PC-3 (cell line): ENCODE results near the gene S100A5. TPM values are rescaled to one million over a fixed set of nuclear protein-coding genes. Genes with fewer than 3 reads are reported as not detected.
"Not testable (repeated sequence)": the region's sequence is repeated elsewhere in the genome, so short reads cannot be mapped to it uniquely, and the experiment has no call there.

Experiments used
- ATAC-seq: fragments of 200-7000 bp; cut with Tn5 transposase; 2 replicates; pipeline ENCODE4 v1.9.1; 2020; ENCODE audit warnings: mild to moderate bottlenecking, moderate library complexity
- BruUV-seq: library from RNA; stranded (reverse); fragments of 400-500 nt; replicated peaks from 2 replicates; lab custom pipeline; 2021; lab: Mats Ljungman, UMichigan
- CTCF ChIA-PET: fragments of 300-600 bp; sonication (Branson Sonifier 250); formaldehyde crosslinking; loops from one replicate; lab custom pipeline; 2022; ENCODE audit warnings: antibody characterized with exemption; lab: Charles Lee
- POLR2A ChIA-PET: fragments of 300-600 bp; sonication (Branson Sonifier 250); formaldehyde crosslinking; loops from one replicate; lab custom pipeline; 2022; ENCODE audit warnings: antibody characterized with exemption; ENCODE audit not compliant: unreplicated experiment; lab: Charles Lee
- DNase-seq: peaks from one replicate; pipeline ENCODE4 v3.0.0-alpha.2; 2015
- H2AFZ ChIP-seq: fragments of 300-600 bp; sonication (generic); 2 replicates; pipeline ENCODE4 v1.6.0; 2016; ENCODE audit warnings: antibody characterized with exemption, low read length
- H3F3A ChIP-seq: fragments of 300-600 bp; sonication (generic); one replicate; pipeline ENCODE4 v1.6.0; 2017; ENCODE audit warnings: antibody characterized with exemption, low read length, control low read depth, mild to moderate bottlenecking; ENCODE audit not compliant: unreplicated experiment
- H3K27ac ChIP-seq: fragments of 300-600 bp; sonication (generic); 2 replicates; pipeline ENCODE4 v1.5.1; 2016; ENCODE audit warnings: mild to moderate bottlenecking, low read length
- H3K27me3 ChIP-seq: fragments of 300-600 bp; sonication (generic); 2 replicates; pipeline ENCODE4 v1.6.1; 2016; ENCODE audit warnings: low read length, mixed read lengths
- H3K36me3 ChIP-seq: fragments of 300-600 bp; sonication (generic); 2 replicates; pipeline ENCODE4 v1.6.1; 2016; ENCODE audit warnings: low read depth, mixed run types, low read length, mixed read lengths
- H3K4me1 ChIP-seq: fragments of 300-600 bp; sonication (generic); 2 replicates; pipeline ENCODE4 v1.5.1; 2016; ENCODE audit warnings: low read length; ENCODE audit not compliant: insufficient read depth
- H3K4me2 ChIP-seq: fragments of 300-600 bp; sonication (generic); 2 replicates; pipeline ENCODE4 v1.6.0; 2016; ENCODE audit warnings: low read length
- H3K4me3 ChIP-seq: fragments of 300-600 bp; sonication (generic); 2 replicates; pipeline ENCODE4 v1.5.1; 2016; ENCODE audit warnings: mild to moderate bottlenecking, low read length, mixed read lengths
- H3K79me2 ChIP-seq: fragments of 300-600 bp; sonication (generic); 2 replicates; pipeline ENCODE4 v1.6.1; 2017; ENCODE audit warnings: low read length, mixed read lengths
- H3K9ac ChIP-seq: fragments of 300-600 bp; sonication (generic); 2 replicates; pipeline ENCODE4 v1.6.0; 2016; ENCODE audit warnings: mild to moderate bottlenecking, low read length
- H3K9me2 ChIP-seq: fragments of 300-600 bp; sonication (generic); replicated peaks from 2 replicates; pipeline ENCODE4 v1.6.1; 2016; ENCODE audit warnings: mixed run types, low read length, mixed read lengths
- H3K9me3 ChIP-seq: fragments of 300-600 bp; sonication (generic); 2 replicates; pipeline ENCODE4 v1.6.1; 2016; ENCODE audit warnings: low read length, mixed read lengths
- H4K20me1 ChIP-seq: fragments of 300-600 bp; sonication (generic); 2 replicates; pipeline ENCODE4 v1.6.1; 2016; ENCODE audit warnings: low read length, mixed read lengths
- EZH2 ChIP-seq: fragments of 300-600 bp; sonication (generic); IDR thresholded peaks from one replicate; pipeline ENCODE4 v1.6.1; 2017; ENCODE audit warnings: antibody characterized with exemption, mild to moderate bottlenecking, low read length; ENCODE audit not compliant: unreplicated experiment
- EZH2phosphoT487 ChIP-seq: fragments of 300-600 bp; sonication (generic); IDR thresholded peaks from 2 replicates; pipeline ENCODE4 v1.6.1; 2018; ENCODE audit warnings: mild to moderate bottlenecking, antibody characterized with exemption, low read length, borderline replicate concordance
- intact Hi-C: fragments of 100-400 bp; cut with micrococcal nuclease; formaldehyde crosslinking; loops from 2 replicates; pipeline ENCODE4 v1.9.0; 2023
- total RNA-seq: library from RNA; depleted of rRNA; stranded (reverse); fragments of >200 nt; gene quantifications from 2 replicates; pipeline ENCODE4 v1.2.3, GENCODE V29; 2014
- TF ChIP-seq, protein P1 (sequence below): fragments of 300-600 bp; sonication (generic); conservative IDR thresholded peaks from 2 replicates; pipeline ENCODE4 v1.5.1; 2017; ENCODE audit warnings: antibody characterized with exemption, low read depth, mild to moderate bottlenecking, low read length

S100A5 gene
- total RNA-seq, 1 experiment from 2014 or later, result 6.3 TPM

DNA sequence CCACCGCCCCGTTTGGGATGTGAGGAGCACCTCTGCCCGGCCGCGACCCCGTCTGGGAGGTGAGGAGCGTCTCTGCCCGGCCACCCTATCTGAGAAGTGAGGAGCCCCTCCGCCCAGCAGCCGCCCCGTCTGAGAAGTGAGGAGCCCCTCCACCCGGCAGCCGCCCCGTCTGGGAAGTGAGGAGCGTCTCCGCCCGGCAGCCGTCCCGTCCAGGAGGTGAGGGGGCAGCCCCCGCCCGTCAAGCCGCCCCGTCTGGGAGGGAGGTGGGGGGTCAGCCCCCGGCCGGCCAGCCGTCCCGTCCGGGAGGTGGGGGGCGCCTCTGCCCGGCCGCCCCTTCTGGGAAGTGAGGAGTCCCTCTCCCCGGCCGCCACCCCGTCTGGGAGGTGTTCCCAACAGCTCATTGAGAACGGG, 34.4 kb upstream of the S100A5 start:
- H3K27ac ChIP-seq, H3K9me2 ChIP-seq, BruUV-seq, H3K9ac ChIP-seq, H3K4me2 ChIP-seq, H3K79me2 ChIP-seq, POLR2A ChIA-PET, H4K20me1 ChIP-seq, H3K9me3 ChIP-seq, intact Hi-C loops, H3K36me3 ChIP-seq, DNase-seq, H2AFZ ChIP-seq, ATAC-seq, CTCF ChIA-PET, H3F3A ChIP-seq, H3K27me3 ChIP-seq, H3K4me3 ChIP-seq: not testable (repeated sequence)
- peaks cover 24% of the 10 kb centered on the region for H3K4me1 ChIP-seq

DNA sequence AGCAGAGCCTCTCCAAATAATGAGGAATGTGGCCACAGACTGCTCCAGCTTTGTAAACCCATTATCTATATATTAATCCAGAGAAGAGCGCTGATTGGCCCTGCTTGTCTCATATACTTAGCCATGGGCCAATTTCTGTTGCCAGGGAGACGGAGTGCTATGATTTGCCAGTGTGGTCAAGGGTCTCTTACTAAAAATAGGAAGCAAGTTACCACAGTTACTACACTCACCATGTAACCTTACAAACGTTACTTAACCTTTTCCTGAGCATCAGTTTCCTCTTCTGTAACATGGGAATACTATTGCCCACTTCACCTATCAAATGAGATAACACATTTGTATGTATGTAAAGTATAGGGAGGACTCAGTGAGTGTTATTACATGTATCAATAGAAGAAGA, 32.6 kb upstream of the S100A5 start:
- POLR2A ChIA-PET, result interaction anchor here (1.0 to 1.3 kb wide), 3 partner anchors 37 to 61 kb away, joined by 4 to 8 read pairs (median 7); partner anchors contain the start of genes CHTOP, S100A13 and S100A6
- no peaks in the 10 kb centered on the region for H3K9me3 ChIP-seq
- CTCF ChIA-PET, result interaction anchor here (0.6 to 2.0 kb wide), 8 partner anchors 25 to 101 kb away, joined by 5 to 25 read pairs (median 12); partner anchors contain the start of genes CHTOP, S100A13 and S100A16
- peak overlapping the region; percentile 26 for H3K9ac ChIP-seq
- intact Hi-C loops, result loop anchor here (2.0 kb wide), 2 partner anchors 35 to 175 kb away; no protein-coding TSS in a partner anchor
- peak overlapping the region; percentile 76 for H3K27ac ChIP-seq
- no peaks in the 10 kb centered on the region for H3K79me2 ChIP-seq
- H4K20me1 ChIP-seq, result no peaks in the 10 kb centered on the region
- TF ChIP-seq EZH2phosphoT487 (no peak), EZH2 (no peak)
- TF ChIP-seq, protein P1, sequence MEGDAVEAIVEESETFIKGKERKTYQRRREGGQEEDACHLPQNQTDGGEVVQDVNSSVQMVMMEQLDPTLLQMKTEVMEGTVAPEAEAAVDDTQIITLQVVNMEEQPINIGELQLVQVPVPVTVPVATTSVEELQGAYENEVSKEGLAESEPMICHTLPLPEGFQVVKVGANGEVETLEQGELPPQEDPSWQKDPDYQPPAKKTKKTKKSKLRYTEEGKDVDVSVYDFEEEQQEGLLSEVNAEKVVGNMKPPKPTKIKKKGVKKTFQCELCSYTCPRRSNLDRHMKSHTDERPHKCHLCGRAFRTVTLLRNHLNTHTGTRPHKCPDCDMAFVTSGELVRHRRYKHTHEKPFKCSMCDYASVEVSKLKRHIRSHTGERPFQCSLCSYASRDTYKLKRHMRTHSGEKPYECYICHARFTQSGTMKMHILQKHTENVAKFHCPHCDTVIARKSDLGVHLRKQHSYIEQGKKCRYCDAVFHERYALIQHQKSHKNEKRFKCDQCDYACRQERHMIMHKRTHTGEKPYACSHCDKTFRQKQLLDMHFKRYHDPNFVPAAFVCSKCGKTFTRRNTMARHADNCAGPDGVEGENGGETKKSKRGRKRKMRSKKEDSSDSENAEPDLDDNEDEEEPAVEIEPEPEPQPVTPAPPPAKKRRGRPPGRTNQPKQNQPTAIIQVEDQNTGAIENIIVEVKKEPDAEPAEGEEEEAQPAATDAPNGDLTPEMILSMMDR, result no peak
- H3K27me3 ChIP-seq, result no peaks in the 10 kb centered on the region
- H3F3A ChIP-seq, result no peaks in the 10 kb centered on the region
- no peak overlapping the region for H3K4me3 ChIP-seq
- peaks cover 35% of the 10 kb centered on the region for H3K4me1 ChIP-seq
- no peaks in the 10 kb centered on the region for H3K9me2 ChIP-seq
- no peak for DNase-seq
- ATAC-seq, result no peak
- no peak overlapping the region for H2AFZ ChIP-seq
- peak overlapping the region; percentile 48 for H3K4me2 ChIP-seq
- no peaks in the 10 kb centered on the region for H3K36me3 ChIP-seq
- BruUV-seq, result no TSS peak

DNA sequence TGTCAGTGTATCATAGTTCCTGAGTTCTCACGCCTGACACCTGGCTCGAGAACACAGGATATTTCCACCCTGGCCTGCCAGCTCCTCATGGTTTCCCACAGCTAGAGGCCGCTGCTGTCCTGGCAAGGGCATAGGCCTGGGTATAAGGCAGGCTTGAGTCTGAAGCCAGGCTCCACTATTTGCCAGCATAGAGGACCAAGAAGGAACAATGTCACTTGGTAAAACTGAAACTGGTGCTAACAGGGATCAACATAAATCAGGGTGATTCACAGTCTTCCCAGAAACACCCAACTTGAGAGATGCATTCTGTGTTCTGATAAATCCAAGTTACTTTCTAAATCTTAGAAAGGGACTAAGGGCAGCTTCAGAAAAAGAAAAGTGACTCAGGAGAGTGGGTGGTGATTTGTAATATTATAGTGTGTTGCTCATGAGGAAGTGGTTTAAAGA, 31.9 kb upstream of the S100A5 start:
- 0 out of 2 replicates have a peak overlapping the region, but pooled peaks have one; percentile 0 for H3K4me3 ChIP-seq
- DNase-seq (peak; percentile 94), ATAC-seq (peak; percentile 67)
- H3K9me2 ChIP-seq, result no peaks in the 10 kb centered on the region
- H3K4me2 ChIP-seq, result peak overlapping the region; percentile 48
- no peaks in the 10 kb centered on the region for H3K36me3 ChIP-seq
- H3K27me3 ChIP-seq, result no peaks in the 10 kb centered on the region
- ChIA-PET CTCF (interaction anchor here (0.6 to 2.0 kb wide), 14 partner anchors 26 to 204 kb away, joined by 3 to 25 read pairs (median 6); partner anchors contain the start of genes CHTOP, S100A13, S100A14 and S100A16), POLR2A (interaction anchor here (0.5 to 1.3 kb wide), 6 partner anchors 37 to 96 kb away, joined by 3 to 8 read pairs (median 4); partner anchors contain the start of genes CHTOP, S100A13, S100A14 and S100A16)
- H2AFZ ChIP-seq, result peak overlapping the region; percentile 8
- intact Hi-C loops, result loop anchor here (1.0 to 2.0 kb wide), 4 partner anchors 36 to 176 kb away; no protein-coding TSS in a partner anchor
- peaks cover 39% of the 10 kb centered on the region for H3K4me1 ChIP-seq
- H3K79me2 ChIP-seq, result no peaks in the 10 kb centered on the region
- no peaks in the 10 kb centered on the region for H3F3A ChIP-seq
- peak overlapping the region; percentile 76 for H3K27ac ChIP-seq
- no TSS peak for BruUV-seq
- H3K9me3 ChIP-seq, result no peaks in the 10 kb centered on the region
- H4K20me1 ChIP-seq, result no peaks in the 10 kb centered on the region
- peak overlapping the region; percentile 26 for H3K9ac ChIP-seq
- TF ChIP-seq EZH2, result no peak
- TF ChIP-seq, protein P1, result peak; percentile 98
